NK-92 (cell line): Measurements from ENCODE around the gene SNAPC1.
"Not testable (repeated sequence)": the region's sequence is repeated elsewhere in the genome, so short reads cannot be mapped to it uniquely, and the experiment has no call there.

Experiments used
- DNase-seq: peaks from one replicate; lab custom pipeline; 2025; ENCODE audit not compliant: unreplicated experiment; lab: John Stamatoyannopoulos, UW

Gene SNAPC1

GRCh38 chr14:61749264-61749663 lies 13.0 kb upstream of the SNAPC1 start:
- DNase-seq: no peak

GRCh38 chr14:61749867-61750266 lies 12.4 kb upstream of the SNAPC1 start:
- no peak for DNase-seq

GRCh38 chr14:61750708-61751474 lies 11.3 kb upstream of the SNAPC1 start:
- no peak for DNase-seq

- no peak for DNase-seq
Observed at GRCh38 chr14:61751475-61751989, 10.7 kb upstream of the SNAPC1 start.

GRCh38 chr14:61752626-61753025 lies 9.6 kb upstream of the SNAPC1 start:
- no peak for DNase-seq

GRCh38 chr14:61753631-61754030 lies 8.6 kb upstream of the SNAPC1 start:
- no peak for DNase-seq

GRCh38 chr14:61754627-61755381 lies 7.4 kb upstream of the SNAPC1 start:
- DNase-seq: no peak

GRCh38 chr14:61755382-61755742 lies 6.9 kb upstream of the SNAPC1 start:
- DNase-seq: not testable (repeated sequence)

- DNase-seq: no peak
Observed at GRCh38 chr14:61756135-61756534, 6.1 kb upstream of the SNAPC1 start.

GRCh38 chr14:61759878-61760277 lies 2.3 kb upstream of the SNAPC1 start:
- DNase-seq: no peak

- DNase-seq: no peak
Observed at GRCh38 chr14:61761557-61761956, 663 bp upstream of the SNAPC1 start.

GRCh38 chr14:61764342-61765122 lies 2.3 kb downstream of the SNAPC1 start:
- DNase-seq: no peak

- no peak for DNase-seq
Observed at GRCh38 chr14:61765225-61765943, 3.2 kb downstream of the SNAPC1 start.

GRCh38 chr14:61766151-61766550 lies 3.9 kb downstream of the SNAPC1 start:
- no peak for DNase-seq

- DNase-seq: no peak
Observed at GRCh38 chr14:61768240-61768639, 6.0 kb downstream of the SNAPC1 start.

- no peak for DNase-seq
Observed at GRCh38 chr14:61769893-61770292, 7.7 kb downstream of the SNAPC1 start.

GRCh38 chr14:61774861-61775260 lies 12.6 kb downstream of the SNAPC1 start:
- no peak for DNase-seq

- DNase-seq: no peak
Observed at GRCh38 chr14:61780125-61780524, 17.9 kb downstream of the SNAPC1 start.

GRCh38 chr14:61797309-61797708 lies 35.1 kb downstream of the SNAPC1 start:
- DNase-seq: no peak

GRCh38 chr14:61802010-61802568 lies 39.9 kb downstream of the SNAPC1 start:
- no peak for DNase-seq

GRCh38 chr14:61803755-61804154 lies 41.5 kb downstream of the SNAPC1 start:
- DNase-seq: no peak
